Activated naive CD8-positive, alpha-beta T cell treated with anti-CD3 and anti-CD28 coated beads for 36 hours (primary cell): ENCODE data around the gene BTBD8. TPM values are rescaled to one million over a fixed set of nuclear protein-coding genes. Genes with fewer than 3 reads are reported as not detected.
"Not testable (repeated sequence)": the region's sequence is repeated elsewhere in the genome, so short reads cannot be mapped to it uniquely, and the experiment has no call there.

ENCODE experiments used
- DNase-seq: peaks from one replicate; pipeline ENCODE4 v3.0.0; 2021
- H3K27ac Mint-ChIP-seq: one replicate; pipeline ENCODE4 v1.8.0; 2022; ENCODE audit warnings: mild to moderate bottlenecking, moderate library complexity, mixed read lengths
- H3K27me3 Mint-ChIP-seq: one replicate; pipeline ENCODE4 v1.8.0; 2022; ENCODE audit warnings: mild to moderate bottlenecking, mixed read lengths
- H3K36me3 Mint-ChIP-seq: one replicate; pipeline ENCODE4 v1.8.0; 2021; ENCODE audit warnings: mild to moderate bottlenecking, mixed read lengths
- H3K4me1 Mint-ChIP-seq: one replicate; pipeline ENCODE4 v1.8.0; 2021; ENCODE audit warnings: mixed read lengths
- H3K4me3 Mint-ChIP-seq: one replicate; pipeline ENCODE4 v1.8.0; 2022; ENCODE audit warnings: mild to moderate bottlenecking, moderate library complexity, mixed read lengths
- H3K9me3 Mint-ChIP-seq: one replicate; pipeline ENCODE4 v1.8.0; 2022; ENCODE audit warnings: mixed read lengths
- total RNA-seq, 2 experiments: library from RNA; stranded (reverse); gene quantifications; one replicate each; pipeline ENCODE4 v1.2.3, GENCODE V29; 2021

The BTBD8 gene
- total RNA-seq, 2 experiments from 2014 or later, result 0.93 to 1.1 TPM

DNA sequence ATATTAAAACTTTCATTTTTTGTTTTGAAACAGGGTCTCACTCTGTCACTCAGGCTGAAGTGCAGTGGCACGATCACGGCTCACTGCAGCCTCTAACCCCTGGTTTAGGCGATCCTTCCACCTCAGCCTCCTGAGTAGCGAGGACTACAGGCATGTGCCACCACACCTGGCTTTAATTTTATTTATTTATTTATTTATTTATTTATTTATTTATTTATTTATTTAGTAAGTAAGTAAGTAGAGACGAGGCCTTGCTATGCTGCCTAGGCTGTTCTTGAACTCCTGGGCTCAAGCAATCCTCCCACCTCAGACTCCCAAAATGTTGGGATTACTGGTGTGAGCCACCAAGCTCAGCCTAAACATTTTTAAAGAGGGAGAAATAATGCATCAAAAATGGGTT is 3.8 kb upstream of the BTBD8 start:
- Mint-ChIP-seq H3K27me3 (no peaks in the 10 kb centered on the region), H3K36me3 (no peaks in the 10 kb centered on the region), H3K27ac (no peak overlapping the region), H3K4me3 (no peak overlapping the region), H3K9me3 (no peaks in the 10 kb centered on the region), H3K4me1 (peaks cover 1% of the 10 kb centered on the region)
- no peak for DNase-seq

DNA sequence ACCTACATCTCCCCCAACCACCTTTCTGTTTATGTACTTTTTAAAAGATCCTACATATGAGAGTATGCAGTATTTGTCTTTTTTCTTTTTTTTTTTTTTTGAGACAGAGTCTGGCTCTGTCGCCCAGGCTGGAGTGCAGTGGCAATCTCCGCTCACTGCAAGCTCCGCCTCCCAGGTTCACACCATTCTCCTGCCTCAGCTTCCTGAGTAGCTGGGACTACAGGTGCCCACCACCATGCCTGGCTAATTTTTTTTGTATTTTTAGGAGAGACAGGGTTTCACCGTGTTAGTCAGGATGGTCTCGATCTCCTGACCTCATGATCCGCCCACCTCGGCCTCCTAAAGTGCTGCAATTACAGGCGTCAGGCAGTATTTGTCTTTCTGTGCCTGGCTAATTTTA is 2.1 kb upstream of the BTBD8 start:
- not testable (repeated sequence) for DNase-seq, H3K4me1 Mint-ChIP-seq, H3K9me3 Mint-ChIP-seq, H3K27ac Mint-ChIP-seq, H3K4me3 Mint-ChIP-seq, H3K27me3 Mint-ChIP-seq, H3K36me3 Mint-ChIP-seq

DNA sequence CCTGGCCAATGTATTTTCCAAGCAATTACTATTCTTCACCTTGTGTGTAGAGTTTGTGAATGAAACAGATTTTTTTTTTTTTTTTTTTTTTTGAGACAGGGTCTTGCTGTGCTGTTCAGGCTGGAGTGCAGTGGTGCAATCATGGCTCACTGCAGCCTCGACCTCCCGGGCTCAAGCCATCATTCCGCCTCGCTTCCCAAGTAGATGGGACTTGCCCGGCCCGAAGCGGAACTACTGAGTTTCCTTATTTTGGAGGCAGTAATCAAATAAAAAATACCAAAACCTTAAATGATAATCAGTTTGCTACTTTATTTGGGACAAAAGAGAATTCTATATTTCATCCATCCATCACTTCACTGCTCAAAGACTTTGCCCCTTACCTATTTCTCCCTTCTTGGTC is 704 bp upstream of the BTBD8 start:
- DNase-seq, result no peak
- Mint-ChIP-seq H3K4me1 (peaks cover 5% of the 10 kb centered on the region), H3K36me3 (no peaks in the 10 kb centered on the region), H3K27me3 (no peaks in the 10 kb centered on the region), H3K27ac (no peak overlapping the region), H3K4me3 (no peak overlapping the region), H3K9me3 (no peaks in the 10 kb centered on the region)

DNA sequence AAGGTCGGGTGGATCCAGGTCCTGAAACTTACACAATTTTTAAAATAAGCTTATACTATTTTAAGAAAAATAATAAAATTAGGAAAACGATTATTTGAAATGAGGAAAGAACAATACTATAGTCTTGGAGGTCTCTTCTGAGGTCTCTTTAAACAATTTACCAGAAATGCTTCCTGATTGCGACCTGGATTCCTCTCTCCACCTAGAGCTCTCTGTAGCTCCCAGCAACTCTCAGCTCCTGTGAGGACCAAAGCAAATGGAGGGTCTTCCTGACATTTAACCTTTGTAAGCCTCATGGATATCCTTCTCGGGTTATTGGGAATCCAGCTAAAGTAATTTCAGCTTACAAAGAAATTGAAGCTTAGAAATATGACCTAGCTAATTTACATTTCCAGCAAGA is 886 bp downstream of the BTBD8 start:
- DNase-seq, result no peak

DNA sequence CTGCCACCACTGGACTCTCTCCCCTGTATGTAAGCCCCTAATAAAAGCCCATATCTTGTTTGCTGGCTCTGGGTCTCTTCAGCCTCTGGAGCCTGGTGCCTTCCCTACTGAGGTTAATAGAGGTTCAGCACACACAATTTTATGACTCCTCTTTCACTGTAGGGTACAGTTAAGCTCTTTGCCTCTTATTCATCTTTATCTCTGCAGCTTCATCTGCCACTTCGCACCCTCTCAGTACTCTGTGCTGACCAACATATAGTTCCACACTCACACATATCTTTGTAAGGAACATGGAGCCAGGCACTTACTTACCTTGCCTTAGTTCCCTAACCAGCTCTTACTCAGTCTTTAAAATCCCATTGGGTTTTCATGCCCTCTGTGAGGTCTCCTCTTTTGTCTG is 4.5 kb downstream of the BTBD8 start:
- H3K36me3 Mint-ChIP-seq, result peaks cover 20% of the 10 kb centered on the region
- no peaks in the 10 kb centered on the region for H3K27me3 Mint-ChIP-seq
- no peak overlapping the region for H3K4me3 Mint-ChIP-seq
- no peak for DNase-seq
- H3K9me3 Mint-ChIP-seq, result peaks cover 17% of the 10 kb centered on the region
- peaks cover 5% of the 10 kb centered on the region for H3K4me1 Mint-ChIP-seq
- no peak overlapping the region for H3K27ac Mint-ChIP-seq

More for the DNA sequence above, 886 bp downstream of the BTBD8 start:
- no peak overlapping the region for H3K27ac Mint-ChIP-seq
- H3K4me3 Mint-ChIP-seq, result peak overlapping the region; percentile 96
- peaks cover 11% of the 10 kb centered on the region for H3K9me3 Mint-ChIP-seq
- H3K27me3 Mint-ChIP-seq, result no peaks in the 10 kb centered on the region
- H3K36me3 Mint-ChIP-seq, result peaks cover 12% of the 10 kb centered on the region
- peaks cover 5% of the 10 kb centered on the region for H3K4me1 Mint-ChIP-seq

DNA sequence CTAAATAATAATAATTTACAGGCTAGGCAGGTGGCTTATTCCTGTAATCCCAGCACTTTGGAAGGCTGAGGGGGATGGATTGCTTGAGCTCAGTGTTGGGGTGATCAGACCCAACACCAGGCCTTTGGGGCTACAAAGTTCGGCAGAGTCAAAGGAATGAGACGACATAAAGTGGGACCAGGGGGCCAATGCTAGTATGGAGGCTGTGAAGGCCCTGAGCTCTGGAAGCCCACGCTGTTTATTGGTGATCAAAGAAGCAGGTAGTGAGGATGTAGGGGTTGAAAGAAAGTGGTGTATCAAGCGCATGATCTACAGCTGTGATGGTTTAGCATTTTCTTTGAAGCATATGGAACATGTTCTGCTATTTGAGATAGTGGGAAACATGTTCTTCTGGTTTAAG is 5.6 kb downstream of the BTBD8 start:
- peaks cover 3% of the 10 kb centered on the region for H3K4me1 Mint-ChIP-seq
- no peaks in the 10 kb centered on the region for H3K27me3 Mint-ChIP-seq
- peaks cover 20% of the 10 kb centered on the region for H3K36me3 Mint-ChIP-seq
- DNase-seq, result no peak
- no peak overlapping the region for H3K4me3 Mint-ChIP-seq
- peaks cover 17% of the 10 kb centered on the region for H3K9me3 Mint-ChIP-seq
- H3K27ac Mint-ChIP-seq, result no peak overlapping the region

DNA sequence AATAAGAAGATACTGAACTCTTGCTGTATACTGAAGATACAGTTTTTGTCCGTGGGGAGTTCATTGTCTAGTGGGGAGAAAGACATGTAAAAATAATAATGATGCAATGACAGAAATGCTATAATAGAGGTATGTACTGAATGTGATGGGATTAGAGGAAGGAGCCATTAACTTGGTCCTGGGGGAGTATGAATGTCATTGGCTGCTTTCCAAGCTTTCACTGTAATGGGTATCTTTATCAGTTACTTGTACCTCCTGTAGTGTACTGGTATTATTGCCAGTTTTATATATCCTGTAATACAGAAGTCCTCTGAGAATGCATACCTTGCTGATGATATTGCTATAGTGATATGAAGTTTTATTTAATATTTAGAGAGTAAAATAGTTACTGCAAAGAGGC is 7.4 kb downstream of the BTBD8 start:
- no peak overlapping the region for H3K27ac Mint-ChIP-seq
- DNase-seq, result no peak
- H3K4me3 Mint-ChIP-seq, result no peak overlapping the region
- peaks cover 22% of the 10 kb centered on the region for H3K36me3 Mint-ChIP-seq
- H3K27me3 Mint-ChIP-seq, result no peaks in the 10 kb centered on the region
- peaks cover 2% of the 10 kb centered on the region for H3K4me1 Mint-ChIP-seq
- H3K9me3 Mint-ChIP-seq, result peaks cover 17% of the 10 kb centered on the region

DNA sequence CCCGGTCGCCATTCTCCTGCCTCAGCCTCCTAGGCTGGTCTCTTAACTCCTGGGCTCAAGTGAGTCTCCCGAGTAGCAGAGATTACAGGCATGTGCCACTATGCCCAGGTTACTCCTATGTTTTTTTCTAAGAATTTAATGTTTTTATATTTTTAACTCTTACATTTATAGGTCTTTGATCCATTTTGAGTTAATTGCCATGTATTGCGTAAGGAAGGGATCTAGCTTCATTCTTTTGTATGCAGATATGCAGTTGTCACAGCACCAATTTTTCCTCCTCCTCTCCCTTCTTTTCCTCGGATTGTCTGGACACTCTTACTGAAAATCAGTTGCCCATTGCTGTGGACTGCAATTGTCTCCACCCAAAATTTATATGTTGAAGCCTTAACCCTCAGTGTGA is 11.5 kb downstream of the BTBD8 start:
- Mint-ChIP-seq H3K9me3 (peaks cover 2% of the 10 kb centered on the region), H3K4me3 (no peak overlapping the region), H3K4me1 (no peaks in the 10 kb centered on the region), H3K27ac (no peak overlapping the region), H3K36me3 (peaks cover 4% of the 10 kb centered on the region), H3K27me3 (no peaks in the 10 kb centered on the region)
- no peak for DNase-seq

DNA sequence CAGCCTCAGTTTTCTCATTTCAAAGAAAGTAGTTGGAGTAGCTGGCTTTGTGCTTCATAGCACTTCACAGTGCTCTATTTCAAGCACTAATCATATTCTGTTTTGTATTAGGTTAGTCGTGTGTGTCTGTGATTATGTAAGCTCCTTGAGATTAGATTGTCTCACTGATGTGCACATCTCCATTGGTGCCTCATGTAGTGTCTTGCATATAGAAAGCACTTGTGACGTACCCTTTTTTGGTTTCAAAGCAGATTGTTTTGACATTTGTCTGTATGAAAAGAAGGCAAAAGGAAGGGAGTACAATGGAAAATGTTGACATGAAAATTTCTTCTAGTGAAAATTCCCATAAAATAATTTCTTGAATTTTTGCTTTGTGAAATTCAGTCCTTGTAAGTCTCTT is 13.9 kb downstream of the BTBD8 start:
- Mint-ChIP-seq H3K27ac (no peak overlapping the region), H3K4me3 (no peak overlapping the region), H3K27me3 (no peaks in the 10 kb centered on the region), H3K36me3 (peaks cover 4% of the 10 kb centered on the region), H3K4me1 (no peaks in the 10 kb centered on the region), H3K9me3 (no peaks in the 10 kb centered on the region)
- DNase-seq, result no peak

DNA sequence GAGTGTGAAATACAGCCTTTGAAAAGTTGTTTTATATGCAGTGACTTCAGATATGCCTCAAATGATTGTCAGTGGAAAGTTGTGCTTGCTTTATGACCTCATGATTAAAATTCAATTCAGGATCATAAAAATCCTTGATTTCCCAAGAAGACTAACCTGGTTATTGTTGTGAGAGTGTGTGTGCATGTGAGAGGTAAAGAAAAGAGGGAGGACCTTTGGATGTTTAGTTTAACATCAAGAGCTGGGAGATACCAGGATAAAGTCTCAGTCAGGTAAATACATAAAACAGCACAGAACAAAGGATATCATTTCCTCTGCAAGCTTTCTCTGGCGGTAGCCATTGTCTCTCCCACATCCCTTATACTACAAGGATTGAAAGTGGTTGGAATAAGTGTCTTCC is 14.4 kb downstream of the BTBD8 start:
- no peak overlapping the region for H3K27ac Mint-ChIP-seq
- H3K27me3 Mint-ChIP-seq, result no peaks in the 10 kb centered on the region
- no peak overlapping the region for H3K4me3 Mint-ChIP-seq
- H3K4me1 Mint-ChIP-seq, result no peaks in the 10 kb centered on the region
- H3K9me3 Mint-ChIP-seq, result no peaks in the 10 kb centered on the region
- DNase-seq, result no peak
- H3K36me3 Mint-ChIP-seq, result peaks cover 4% of the 10 kb centered on the region

DNA sequence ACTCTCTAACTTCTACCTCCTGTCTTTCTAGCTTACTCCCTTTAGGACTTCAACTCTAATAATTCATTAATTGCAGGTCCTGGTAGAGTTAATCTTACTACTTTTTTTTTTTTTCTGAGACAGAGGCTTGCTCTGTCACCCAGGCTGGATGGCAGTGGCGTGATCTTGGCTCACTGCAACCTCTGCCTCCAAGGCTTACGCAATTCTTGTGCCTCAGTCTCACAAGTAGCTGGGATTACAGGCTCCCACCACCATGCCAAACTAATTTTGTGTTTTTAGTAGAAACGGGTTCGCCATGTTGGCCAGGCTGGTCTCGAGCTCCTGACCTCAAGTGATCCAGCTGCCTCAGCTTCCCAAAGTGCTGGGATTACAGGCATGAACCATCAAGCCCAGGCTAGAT is 15.7 kb downstream of the BTBD8 start:
- Mint-ChIP-seq H3K4me1 (no peaks in the 10 kb centered on the region), H3K36me3 (peaks cover 4% of the 10 kb centered on the region), H3K9me3 (no peaks in the 10 kb centered on the region), H3K27ac (no peak overlapping the region), H3K4me3 (no peak overlapping the region), H3K27me3 (no peaks in the 10 kb centered on the region)
- DNase-seq, result no peak

DNA sequence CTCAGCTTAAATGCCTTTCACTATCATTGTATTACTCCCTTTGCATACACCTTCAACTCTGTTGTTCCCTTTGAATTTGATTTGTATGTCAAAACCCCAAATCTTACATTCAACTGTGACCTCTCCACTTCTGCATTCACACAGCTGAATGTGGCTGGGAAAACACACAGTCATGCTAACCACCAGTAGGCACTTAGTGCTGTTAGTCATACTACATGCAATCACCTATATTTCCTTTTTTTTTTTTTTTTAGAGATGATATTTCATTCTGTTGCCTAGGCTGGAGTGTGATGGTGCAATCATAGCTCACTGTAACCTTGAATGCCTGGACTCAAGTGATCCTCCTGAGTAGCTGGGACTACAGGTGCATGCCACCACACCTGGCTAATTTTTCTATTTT is 16.2 kb downstream of the BTBD8 start:
- no peaks in the 10 kb centered on the region for H3K9me3 Mint-ChIP-seq
- H3K36me3 Mint-ChIP-seq, result peaks cover 2% of the 10 kb centered on the region
- no peaks in the 10 kb centered on the region for H3K27me3 Mint-ChIP-seq
- H3K4me3 Mint-ChIP-seq, result no peak overlapping the region
- H3K27ac Mint-ChIP-seq, result no peak overlapping the region
- H3K4me1 Mint-ChIP-seq, result no peaks in the 10 kb centered on the region
- DNase-seq, result no peak

DNA sequence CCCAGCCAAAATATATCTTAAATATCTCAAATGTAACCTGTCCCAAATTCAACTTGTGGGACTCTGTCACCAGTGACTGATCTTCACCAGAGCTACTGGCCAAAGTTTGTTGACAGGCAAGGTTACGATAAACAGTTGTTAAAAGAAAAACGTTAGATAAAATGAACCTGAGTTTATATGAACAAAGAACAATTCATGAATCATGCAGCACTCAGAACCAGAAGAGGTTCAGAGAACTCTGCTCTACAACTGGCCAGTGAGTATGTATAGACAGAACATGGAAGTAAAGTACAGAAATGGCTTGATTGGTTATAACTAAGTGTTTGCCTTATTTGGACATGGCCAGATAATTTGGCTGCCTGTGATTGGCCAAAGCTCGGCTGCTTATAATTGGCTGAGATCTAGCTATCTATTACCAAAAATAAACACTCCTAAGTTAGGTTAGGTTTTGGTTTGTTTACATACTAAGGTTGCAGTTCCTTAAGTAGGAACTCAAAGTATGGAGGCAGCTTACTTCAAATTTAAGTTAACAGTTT is 25.5 kb downstream of the BTBD8 start:
- Mint-ChIP-seq H3K4me3 (no peak overlapping the region), H3K4me1 (no peaks in the 10 kb centered on the region), H3K27ac (no peak overlapping the region), H3K9me3 (no peaks in the 10 kb centered on the region), H3K27me3 (no peaks in the 10 kb centered on the region), H3K36me3 (peaks cover 2% of the 10 kb centered on the region)
- no peak for DNase-seq

DNA sequence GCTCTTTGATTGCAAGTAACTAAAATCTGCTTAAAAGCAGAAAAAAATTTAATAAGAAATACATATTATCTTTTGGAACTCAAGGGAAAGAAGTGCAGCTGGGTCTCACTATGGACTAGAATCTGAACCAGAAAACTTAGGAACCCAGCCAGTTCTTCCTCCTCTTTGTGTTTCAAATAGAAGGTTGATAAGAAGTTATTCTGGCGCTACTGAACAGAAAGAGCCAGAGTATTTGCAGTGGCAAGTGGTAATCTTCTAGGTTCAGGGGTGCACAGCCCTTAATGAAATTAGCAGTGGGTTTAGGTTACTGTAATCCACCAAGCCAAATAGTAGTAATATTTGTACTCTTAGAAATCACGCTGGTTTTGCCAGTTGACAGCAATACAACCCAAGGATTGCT is 28.5 kb downstream of the BTBD8 start:
- Mint-ChIP-seq H3K4me1 (no peaks in the 10 kb centered on the region), H3K27me3 (no peaks in the 10 kb centered on the region)

DNA sequence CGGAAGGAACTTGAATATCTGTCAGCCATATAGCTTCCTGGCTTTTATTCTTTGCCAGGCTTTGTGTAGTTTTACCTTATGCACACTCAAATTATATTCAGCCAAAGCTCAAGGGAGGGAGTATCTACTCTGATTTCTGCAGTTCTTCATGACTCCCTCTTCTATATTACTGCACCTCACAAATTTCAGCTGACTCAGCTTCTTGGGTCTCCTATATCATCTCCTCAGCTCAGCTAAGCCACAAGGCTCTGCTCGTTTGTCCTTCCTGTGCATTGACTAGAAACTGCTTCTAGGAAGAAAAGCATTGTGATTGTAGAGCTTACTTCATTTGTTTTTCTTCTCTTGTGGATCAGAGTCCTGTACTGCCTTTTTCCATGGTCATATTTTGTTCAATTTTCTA is 37.4 kb downstream of the BTBD8 start:
- H3K4me3 Mint-ChIP-seq, result no peak overlapping the region
- H3K27me3 Mint-ChIP-seq, result no peaks in the 10 kb centered on the region
- H3K4me1 Mint-ChIP-seq, result peaks cover 9% of the 10 kb centered on the region
- H3K9me3 Mint-ChIP-seq, result no peaks in the 10 kb centered on the region
- H3K27ac Mint-ChIP-seq, result no peak overlapping the region
- H3K36me3 Mint-ChIP-seq, result no peaks in the 10 kb centered on the region
- DNase-seq, result no peak

More for the DNA sequence above, 28.5 kb downstream of the BTBD8 start:
- H3K4me3 Mint-ChIP-seq, result no peak overlapping the region
- no peak for DNase-seq
- H3K27ac Mint-ChIP-seq, result no peak overlapping the region
- H3K36me3 Mint-ChIP-seq, result peaks cover 2% of the 10 kb centered on the region
- H3K9me3 Mint-ChIP-seq, result no peaks in the 10 kb centered on the region

DNA sequence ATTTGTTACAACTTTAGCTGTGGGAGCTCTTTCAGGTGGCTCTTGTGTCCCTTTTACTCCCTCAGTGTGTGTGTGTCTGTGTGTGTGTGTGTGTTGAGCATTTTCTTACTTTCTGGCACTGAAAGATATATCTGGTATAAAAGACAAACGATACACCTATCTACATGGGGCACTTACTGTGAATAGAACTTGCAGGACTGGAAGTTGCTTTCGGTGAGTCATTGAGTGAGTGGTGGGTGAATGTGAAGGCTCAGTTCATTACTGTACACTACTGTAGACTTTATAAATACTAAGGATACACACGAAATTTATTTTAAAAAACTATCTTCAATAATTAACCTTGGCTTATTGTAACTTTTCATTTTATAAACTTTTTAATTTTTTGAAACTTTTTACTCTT is 38.7 kb downstream of the BTBD8 start:
- Mint-ChIP-seq H3K4me1 (peaks cover 16% of the 10 kb centered on the region), H3K4me3 (no peak overlapping the region), H3K36me3 (no peaks in the 10 kb centered on the region), H3K27ac (no peak overlapping the region), H3K9me3 (no peaks in the 10 kb centered on the region), H3K27me3 (no peaks in the 10 kb centered on the region)
- no peak for DNase-seq

DNA sequence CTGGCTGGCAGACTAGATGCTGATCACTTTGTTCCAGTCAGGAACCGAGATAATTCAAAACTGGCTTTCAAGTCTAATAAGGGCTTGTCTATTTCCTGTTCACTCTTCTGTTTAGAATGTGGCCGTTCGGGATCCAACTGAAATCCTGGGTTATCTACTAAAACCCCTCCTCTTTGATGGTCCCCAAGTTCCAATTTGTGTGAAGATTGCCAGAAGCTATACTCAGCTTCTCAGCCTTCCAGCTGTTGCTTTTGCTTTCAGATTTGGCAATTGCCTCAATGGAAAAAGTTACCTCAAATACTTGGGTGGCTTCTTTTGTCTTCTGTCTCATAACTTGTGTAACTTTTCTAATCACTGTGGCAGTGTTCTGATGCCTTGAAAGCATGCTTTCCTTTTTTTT is 43.7 kb downstream of the BTBD8 start:
- H3K9me3 Mint-ChIP-seq, result no peaks in the 10 kb centered on the region
- H3K27me3 Mint-ChIP-seq, result no peaks in the 10 kb centered on the region
- peaks cover 3% of the 10 kb centered on the region for H3K36me3 Mint-ChIP-seq
- H3K27ac Mint-ChIP-seq, result peak overlapping the region; percentile 55
- peaks cover 13% of the 10 kb centered on the region for H3K4me1 Mint-ChIP-seq
- peak; percentile 5 for DNase-seq
- peak overlapping the region; percentile 13 for H3K4me3 Mint-ChIP-seq
